ENCODE results near the gene SCGB3A2.
"Not testable (repeated sequence)": the region's sequence is repeated elsewhere in the genome, so short reads cannot be mapped to it uniquely, and the experiment has no call there.

Gene SCGB3A2

DNA sequence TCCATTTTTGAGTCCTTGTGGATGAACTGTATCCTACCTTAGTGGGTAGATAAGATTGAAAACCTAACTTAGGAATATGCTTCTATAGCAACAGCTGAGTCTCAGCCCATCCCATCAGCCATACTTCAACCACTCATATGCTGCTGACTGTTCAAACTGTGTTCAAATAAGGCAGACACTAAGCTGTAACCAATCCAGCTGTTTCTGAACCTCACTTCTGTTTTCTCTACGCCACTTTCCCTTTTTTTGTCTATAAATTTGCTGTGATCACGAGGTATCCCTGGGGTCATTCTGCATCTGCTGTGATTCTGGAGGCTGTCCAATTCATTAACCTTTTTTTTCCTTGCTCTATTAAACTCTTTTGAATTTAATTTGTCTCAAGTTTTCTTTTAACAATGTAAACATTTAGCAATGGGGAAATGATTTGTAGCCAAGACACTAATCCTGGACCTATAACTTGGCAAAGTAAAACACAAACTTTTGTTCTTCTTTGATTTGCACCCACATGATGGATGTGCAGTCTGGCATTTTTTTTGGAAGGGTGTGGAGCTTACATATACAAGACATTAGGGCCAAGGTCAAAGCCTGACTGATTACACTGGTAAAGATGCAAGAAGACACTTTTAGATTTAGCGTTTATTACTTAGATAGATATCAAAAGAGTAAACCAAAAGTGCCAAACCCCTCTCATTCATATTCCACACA, 14.9 kb upstream of the SCGB3A2 start:
- DNase-seq (ENCODE audit: low spot score): no peak

DNA sequence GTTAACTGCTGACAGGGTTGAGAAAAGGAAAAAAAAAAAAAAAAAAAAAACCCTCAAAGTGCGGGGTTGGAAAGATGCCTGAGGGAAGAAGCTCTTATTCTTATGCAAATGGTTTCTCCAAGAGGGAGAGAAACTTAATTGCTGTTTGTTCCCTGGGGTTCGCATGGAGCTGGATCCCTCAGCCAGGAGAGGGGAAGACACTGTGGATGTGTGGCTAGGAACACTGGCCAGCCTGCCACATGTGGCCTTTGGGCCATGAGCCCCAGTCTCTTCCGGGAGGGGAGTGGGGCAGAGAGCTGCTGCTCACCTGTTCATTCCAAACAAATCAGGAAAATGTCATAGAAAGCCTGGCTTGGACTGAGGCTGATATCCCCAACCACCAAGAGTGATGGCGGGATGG, 9.4 kb upstream of the SCGB3A2 start:
- DNase-seq (ENCODE audit: low spot score): no peak

DNA sequence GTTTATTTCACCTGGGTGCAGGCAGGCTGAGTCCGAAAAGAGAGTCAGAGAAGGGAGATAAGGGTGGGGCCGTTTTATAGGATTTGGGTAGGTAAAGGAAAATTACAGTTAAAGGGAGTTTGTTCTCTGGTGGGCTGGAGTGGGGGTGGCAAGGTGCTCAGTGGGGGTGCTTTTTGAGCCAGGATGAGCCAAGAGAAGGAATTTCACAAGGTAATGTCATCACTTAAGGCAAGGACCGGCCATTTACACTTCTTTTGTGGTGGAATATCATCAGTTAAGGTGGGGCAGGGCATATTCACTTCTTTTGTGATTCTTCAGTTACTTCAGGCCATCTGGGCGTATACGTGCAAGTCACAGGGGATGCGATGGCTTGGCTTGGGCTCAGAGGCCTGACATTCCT, 8.6 kb upstream of the SCGB3A2 start:
- DNase-seq (ENCODE audit: low spot score): not testable (repeated sequence)

DNA sequence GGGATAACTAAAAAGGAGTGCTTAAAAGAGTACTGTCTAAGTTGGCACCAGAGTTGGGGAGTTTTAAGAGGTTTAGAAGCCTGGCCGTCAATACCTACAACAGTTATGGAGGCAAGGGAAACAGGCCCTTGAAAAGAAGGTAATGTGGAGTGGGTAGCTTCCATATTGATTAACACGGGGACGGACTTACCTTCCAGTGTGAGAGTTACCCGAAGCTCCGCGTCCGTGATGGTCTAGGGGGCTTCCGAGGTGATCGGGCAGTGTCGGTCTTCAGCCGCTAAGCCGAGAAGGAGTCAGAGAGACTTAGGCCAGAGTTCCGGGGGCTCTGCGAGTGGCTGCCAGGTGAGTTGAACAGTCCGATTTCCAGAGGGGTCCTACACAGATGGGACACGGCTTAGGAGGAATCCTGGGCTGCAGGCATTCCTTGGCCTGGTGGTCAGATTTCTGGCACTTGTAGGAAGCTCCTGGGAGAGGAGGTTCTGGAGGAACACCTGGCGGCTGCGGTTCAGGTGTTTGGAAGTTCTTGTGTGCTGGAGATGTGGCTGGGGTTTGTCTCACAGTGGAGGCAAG, 6.4 kb upstream of the SCGB3A2 start:
- DNase-seq (ENCODE audit: low spot score): not testable (repeated sequence)

DNA sequence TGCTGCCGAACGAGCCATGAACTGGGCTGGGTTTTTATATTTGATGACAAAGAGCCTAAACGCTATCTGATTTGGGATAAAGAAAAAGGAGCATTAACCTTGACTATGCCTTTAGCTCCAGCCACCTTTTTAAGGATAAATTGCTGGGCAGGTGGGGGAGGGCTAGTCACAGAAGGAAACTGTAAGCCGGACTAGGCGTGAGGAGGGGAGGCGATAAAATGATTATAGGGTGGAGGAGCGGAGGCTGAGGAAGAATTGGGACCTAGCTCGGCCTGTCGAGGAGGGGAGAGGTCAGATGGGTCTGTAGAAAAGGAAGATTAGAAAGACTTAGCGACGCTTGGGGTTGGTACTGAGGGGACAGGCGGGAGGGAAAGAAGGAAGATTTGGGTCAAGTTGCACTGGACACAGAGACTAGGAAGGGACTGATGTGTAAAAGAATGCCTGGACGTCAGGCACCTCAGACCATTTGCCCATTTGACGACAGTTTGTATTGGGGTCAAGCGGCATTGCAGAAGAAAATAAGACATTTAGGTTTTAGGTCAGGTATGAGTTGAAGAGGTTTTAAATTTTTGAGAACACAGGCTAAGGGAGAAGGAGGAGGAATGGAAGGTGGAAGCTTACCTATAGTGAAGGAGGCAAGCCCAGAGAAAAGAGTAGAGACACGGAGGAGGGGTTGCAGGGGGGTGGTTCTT, 5.6 kb upstream of the SCGB3A2 start:
- not testable (repeated sequence) for DNase-seq (ENCODE audit: low spot score)

DNA sequence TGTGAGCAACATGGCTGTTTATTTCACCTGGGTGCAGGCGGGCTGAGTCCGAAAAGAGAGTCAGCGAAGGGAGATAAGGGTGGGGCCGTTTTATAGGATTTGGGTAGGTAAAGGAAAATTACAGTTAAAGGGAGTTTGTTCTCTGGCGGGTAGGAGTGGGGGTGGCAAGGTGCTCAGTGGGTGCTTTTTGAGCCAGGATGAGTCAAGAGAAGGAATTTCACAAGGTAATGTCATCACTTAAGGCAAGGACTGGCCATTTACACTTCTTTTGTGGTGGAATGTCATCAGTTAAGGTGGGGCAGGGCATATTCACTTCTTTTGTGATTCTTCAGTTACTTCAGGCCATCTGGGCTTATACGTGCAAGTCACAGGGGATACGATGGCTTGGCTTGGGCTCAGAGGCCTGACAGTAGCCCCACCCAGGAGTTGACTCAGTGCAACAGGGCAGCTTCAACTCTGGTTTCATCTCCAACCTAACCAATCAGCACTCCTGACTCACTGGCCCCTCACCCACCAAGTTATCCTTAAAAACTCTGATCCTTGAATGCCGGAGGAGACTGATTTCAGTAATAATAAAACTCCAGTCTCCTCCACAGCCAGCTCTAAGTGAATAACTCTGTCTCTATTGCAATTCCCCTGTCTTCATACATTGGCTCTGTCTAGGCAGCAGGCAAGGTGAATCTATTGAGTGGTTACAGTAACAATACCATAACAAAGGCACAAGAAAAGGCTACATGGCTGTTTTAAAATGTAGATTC, 4.2 kb upstream of the SCGB3A2 start:
- DNase-seq (ENCODE audit: low spot score): not testable (repeated sequence)

DNA sequence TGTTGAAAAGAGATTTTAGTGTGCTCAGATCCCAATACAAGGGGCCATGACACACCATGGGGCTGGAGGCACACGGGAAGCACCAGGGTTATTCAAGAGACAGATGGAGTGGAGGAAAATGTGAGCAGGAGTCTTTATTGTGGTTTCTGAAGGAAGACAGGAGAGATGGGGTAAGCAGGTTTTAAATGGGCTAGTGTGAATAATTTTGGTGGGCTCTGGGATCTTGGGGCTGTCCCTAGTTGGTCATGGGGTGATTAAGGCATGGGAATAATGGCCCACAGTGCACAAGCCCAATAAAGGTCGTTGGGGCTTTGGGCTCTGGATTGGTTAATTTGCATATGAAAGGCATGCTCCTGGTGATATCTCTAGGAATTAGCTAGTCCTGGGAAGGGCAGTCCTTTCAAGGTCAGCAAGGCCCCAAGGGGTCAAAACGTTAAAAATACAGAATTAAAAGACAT, 3.6 kb upstream of the SCGB3A2 start:
- DNase-seq (ENCODE audit: low spot score): no peak

DNA sequence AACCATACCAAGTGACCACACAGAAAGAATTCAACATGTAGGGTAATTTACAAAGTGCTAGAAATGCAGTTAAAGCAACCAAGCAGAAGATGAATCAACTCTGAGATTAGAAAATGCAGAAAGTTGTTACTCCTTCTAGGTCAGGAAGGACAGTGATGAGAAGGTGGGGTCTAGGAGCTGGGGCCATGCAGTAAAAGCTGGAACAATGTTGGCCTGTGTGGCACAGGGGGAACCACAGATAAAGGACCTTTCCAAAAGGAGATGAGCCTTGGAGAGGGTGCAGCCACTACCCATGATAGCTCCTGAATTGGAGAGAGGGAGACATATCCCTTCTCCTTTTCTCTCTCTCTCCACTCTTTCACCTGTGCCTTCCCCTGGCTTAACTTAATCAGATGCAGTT, 2.4 kb upstream of the SCGB3A2 start:
- DNase-seq (ENCODE audit: low spot score): no peak

DNA sequence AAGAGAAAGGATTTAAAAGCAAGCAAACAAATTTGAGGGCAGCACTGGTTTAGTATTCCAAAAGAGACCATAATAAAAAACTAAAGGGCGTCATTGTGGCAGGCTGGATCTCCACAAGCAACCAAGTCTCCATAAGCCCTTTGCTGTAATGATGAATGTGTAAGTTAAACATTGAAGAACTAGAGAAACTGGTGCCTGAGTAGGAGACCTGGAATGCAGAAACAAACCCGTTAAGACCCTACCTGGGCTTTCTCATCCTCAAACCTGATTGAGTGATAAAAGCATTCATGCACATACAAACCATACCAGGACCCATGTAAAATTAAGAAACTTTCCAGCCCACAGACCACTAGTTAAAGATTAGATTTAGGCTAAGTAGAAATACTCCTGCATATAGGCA, 1.9 kb upstream of the SCGB3A2 start:
- DNase-seq (ENCODE audit: low spot score): no peak

DNA sequence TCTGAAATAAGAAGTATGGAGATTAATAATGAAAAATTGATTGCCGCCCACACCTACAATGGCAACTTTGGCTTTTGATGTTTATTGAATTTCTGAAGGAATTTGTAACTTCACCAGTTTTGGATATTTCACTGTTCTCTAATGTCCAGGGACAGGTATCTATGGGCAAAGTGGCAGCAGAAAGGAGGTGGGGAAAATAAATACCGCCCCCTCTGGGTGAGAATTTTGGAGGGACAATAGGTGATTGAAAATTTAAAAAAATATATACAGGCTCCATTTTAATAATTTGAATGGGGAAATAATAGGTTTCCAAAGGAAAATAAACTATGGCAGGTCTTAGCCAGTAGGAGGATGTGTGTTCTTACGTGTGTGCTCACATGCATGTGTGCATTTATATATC, 1.3 kb downstream of the SCGB3A2 start:
- no peak for DNase-seq (ENCODE audit: low spot score)

DNA sequence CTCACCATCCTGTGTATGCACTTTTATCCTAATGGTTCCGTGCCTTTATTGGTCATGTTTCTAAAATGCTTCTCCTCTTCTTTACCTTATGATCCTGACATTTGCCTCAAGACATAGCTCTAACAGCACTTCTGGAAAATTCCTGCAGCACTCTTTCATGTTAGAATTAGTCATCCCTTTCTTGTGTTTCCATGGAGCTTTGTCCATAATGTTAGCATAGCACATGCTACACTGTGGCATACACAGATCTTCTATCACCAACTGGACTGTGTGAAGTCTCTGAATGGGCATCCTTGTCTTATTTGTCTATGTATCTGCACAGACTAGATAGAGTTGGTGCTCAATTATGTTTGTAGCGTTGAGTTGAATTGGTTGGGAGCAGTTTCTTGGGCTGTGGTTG, 2.0 kb downstream of the SCGB3A2 start:
- no peak for DNase-seq (ENCODE audit: low spot score)

DNA sequence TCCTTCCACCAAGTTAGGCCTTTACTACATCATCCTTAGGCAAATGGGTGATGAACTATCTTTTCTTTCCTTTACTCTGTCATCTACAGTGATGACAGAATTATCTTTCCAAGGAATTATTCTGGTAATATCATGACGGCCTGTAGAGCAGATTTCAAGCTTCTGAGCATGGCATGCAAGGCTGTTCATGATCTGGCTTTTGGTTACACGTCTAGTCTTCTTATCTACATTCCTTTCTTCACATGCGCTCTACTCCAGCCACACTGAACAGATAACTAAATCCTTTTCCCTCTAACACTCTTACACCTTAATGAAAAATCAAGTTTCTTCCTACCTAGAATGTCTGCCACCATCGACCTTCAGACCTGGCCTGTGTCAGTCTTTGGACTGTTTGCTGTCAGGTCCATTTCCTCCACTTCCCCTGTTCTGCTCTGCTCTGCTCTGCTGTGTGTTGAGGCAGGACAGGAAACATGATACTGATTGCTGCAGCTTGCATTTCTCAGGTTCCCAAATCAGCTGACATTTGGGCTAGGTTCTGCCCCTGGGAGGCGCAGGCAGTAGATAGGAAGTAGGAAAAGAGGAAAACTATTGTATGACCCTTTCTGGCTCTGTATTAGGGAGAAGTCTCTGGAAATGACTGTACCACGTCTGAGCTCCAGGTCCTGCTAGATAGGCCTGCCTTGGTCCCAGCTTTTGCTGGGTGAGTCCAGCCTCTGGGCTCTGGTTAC, 4.2 kb downstream of the SCGB3A2 start:
- DNase-seq (ENCODE audit: low spot score): no peak

DNA sequence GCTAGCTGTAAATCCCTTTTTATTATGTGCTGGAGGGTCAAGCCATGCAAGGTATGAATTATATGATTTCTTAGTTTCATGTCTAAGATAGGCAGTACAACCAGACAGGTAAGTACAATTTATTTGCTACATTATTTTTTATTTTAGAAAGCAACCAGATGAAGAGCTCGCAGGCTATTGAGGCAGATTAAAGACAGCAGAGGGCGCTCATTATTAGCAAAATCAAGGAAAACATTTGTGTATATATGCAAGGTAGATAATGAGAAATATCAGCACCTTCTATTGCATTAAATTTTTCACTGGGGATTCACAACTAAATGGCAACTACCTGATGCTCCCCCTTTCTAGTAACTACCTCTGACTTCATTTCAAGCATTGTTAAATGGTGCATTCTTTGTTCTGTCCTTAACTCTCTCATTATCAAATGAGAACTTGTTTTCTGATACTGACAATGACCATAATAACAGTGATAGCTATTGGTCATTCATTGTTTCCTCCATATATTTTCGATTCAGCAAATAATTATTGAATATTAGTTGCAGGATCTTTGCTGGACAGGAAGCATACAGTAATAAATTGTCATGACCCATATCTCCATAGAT, 8.6 kb downstream of the SCGB3A2 start:
- peak; percentile 29 for DNase-seq (ENCODE audit: low spot score)

DNA sequence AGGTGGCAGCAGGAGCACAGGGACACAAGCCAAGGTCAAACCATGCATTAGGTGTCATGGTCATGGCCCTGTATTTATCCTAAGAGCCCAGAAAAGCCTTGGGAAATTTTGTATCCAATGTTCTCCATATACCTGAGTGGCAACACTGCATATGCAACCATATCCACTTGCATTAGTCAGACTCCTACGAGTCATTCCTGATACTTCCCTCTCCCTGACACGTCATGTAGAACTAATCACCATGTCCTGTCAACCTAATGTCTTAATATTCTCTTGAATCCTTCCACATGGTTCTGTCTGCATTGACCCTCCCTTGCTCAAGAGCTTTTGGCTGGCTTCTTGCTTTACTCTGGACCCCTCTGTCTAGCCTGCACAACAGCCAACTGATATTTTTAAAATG, 9.4 kb downstream of the SCGB3A2 start:
- no peak for DNase-seq (ENCODE audit: low spot score)

DNA sequence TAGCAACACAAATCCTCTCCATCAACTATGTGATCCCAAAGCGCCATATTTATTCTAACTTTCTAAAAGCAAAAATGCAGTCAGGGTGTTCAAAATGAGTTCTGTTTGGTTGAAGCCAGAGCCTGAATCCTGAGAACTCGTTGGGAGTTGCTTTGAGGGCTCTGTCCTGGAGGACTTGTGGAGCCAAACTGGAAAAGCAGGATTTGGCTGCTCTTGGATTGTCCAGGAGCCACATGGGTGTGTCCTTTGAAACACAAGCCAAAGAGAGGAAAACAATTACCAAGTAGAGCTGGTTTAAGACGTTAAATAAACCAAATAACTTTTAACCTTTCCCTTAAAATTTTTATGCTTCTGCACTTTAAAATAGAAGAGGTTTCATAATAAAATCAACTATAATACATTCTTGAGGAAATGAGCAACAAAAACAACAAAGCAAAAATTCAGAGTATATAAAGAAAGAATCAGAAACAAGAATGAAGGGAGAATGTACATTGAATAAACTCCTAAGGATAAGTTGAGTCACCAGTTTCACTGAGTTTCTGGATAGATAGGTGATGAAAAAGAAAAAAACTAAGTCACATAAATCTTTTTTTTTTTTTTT, 14.3 kb downstream of the SCGB3A2 start:
- no peak for DNase-seq (ENCODE audit: low spot score)

DNA sequence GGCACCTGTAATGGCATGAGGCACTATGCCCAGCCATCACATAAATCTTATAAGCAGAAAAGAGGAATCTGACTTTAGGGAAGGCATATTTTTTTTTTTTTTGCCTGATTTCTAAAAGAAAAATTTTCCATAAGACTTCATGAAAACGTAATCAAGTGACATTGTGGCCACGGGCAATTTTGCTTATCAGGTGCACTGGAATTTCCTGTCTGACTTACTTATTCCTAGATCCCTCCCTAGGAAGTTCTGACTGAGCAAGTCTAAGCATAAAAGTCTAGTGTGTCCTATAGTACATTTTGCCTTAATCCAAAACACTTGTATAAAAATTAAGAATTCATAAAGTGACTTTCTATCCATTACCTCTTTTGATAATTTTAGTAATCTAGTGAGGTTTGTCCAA, 15.3 kb downstream of the SCGB3A2 start:
- DNase-seq (ENCODE audit: low spot score): no peak

DNA sequence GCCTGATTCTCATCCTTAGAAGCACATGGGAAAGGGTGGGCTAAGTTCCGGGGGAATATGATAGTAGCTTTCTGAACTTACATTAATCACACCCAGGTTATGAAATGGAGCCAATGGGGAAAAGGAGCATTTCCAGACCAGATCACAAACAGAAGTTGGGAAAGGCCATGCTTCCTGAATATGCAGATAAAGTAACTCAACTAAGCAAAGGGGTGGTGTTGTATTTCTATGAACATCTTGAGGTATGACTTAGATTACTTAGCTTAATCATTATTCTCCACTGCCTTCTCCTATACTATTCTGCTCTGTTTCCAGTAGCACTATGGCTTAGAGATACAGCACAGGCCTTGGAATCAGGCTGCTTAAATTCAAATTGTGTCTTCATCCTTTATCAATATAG, 17.4 kb downstream of the SCGB3A2 start:
- DNase-seq (ENCODE audit: low spot score): no peak

DNA sequence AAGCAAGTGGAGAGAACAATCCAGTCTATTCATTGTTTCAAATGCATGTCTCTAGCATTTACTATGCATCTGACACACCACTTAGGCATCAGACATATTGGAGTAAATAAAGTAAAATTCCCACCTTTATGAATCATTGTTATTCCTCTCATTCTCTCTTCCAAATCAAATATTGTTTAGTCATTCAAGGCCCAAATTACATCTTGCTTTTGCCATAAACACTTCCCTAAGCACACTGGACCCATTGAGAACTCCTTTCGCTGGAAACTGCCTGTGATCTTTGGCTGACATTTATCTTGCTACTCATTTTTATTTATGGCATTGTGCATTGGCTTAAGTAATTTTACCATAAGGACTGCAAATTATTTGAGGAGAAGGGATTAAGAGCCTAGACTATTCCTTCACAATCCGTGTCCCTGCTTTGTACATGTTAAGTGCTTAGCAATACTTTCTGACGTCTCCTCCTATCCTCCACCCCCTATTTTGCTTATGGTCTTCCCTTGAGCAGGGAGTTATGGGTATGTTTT, 20.4 kb downstream of the SCGB3A2 start:
- DNase-seq (ENCODE audit: low spot score): no peak

DNA sequence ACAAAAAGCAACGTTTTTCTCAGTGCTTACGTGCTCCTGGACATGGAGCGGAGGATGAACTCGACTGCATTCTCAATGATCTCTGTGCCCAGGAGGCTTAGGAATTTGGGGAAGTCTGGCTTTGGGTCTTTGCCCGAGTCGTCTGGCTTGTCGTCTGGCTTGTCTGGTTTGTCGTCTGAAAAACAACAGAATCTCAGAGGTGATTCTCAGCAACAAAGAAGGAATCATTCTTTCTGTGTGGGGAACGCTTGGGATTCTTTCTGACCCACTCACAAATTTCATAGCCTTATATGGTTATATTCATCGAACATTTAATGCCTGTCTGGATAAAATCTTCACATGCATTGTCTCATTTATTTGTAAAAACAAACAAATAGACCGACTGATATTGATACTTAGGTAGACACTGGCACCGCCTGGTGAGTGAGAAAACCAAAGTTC, 23.1 kb downstream of the SCGB3A2 start:
- DNase-seq (ENCODE audit: low spot score): no peak

DNA sequence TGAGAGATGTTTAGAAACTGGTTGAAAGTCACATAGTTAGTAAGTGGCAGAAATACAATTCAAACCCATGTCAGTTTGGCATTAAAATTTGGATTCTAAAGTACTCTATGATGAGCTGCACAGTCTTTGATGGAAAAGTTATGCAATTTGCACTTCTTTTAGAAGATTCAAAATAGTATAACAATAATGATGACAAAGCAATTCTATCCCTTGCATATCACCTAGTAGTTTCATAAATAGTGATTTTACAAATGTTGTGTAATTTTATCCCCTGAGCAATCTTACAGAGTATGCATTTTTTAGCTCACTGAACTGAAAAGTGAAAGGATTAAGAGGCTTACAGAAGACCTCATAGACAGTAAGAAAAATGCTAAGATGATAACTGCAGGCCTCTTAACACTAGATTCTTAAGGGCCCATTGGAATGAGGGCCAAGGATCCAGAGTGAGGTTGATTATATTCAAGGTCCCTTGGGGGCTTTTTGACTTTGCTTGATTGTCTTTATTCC, 24.2 kb downstream of the SCGB3A2 start:
- DNase-seq (ENCODE audit: low spot score): no peak

DNA sequence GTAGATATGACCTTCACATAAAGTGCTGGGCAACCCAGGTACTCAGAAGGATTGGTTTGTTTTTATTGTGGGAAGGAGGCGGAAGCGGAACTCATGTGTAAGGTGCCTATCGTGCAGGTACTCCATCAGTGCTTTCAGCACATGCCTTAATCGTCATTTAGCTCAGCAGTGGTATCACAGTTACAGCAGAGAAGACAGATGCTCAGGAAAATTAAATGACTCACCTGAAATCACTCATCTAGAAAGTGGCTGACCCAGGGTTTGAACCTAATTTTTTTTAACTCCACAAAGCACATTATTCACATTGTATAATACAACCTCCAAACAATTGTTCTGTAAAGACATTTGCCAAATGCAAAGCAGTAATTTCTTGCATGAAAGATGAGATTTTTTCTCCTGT, 25.6 kb downstream of the SCGB3A2 start:
- no peak for DNase-seq (ENCODE audit: low spot score)

Data from globus pallidus (tissue), 1 donor.